Stomach (tissue), 4 donors: ENCODE data around the gene PLEKHG3.

ENCODE experiments used
- POLR2AphosphoS5 ChIP-seq, 3 donors: sonication (generic); formaldehyde crosslinking; IDR thresholded peaks; one replicate each; pipeline ENCODE4 v1.6.1; 2016; ENCODE audit warnings: antibody characterized with exemption in 3 of 3
- TF ChIP-seq, protein P1 (sequence below), 7 experiments: fragments of 450-650 bp in 4 of 7; fragments of 200-600 bp in 3 of 7; sonication (generic) in 3 of 7; IDR thresholded peaks; one replicate each; pipeline ENCODE4 v1.5.1; 2016 to 2019; ENCODE audit warnings: antibody characterized with exemption in 7 of 7, control low read depth in 2 of 7, mild to moderate bottlenecking in 1 of 7

GRCh38 chr14:64792871-64793560 lies 88.8 kb downstream of the PLEKHG3 start:
- TF ChIP-seq, protein P1, sequence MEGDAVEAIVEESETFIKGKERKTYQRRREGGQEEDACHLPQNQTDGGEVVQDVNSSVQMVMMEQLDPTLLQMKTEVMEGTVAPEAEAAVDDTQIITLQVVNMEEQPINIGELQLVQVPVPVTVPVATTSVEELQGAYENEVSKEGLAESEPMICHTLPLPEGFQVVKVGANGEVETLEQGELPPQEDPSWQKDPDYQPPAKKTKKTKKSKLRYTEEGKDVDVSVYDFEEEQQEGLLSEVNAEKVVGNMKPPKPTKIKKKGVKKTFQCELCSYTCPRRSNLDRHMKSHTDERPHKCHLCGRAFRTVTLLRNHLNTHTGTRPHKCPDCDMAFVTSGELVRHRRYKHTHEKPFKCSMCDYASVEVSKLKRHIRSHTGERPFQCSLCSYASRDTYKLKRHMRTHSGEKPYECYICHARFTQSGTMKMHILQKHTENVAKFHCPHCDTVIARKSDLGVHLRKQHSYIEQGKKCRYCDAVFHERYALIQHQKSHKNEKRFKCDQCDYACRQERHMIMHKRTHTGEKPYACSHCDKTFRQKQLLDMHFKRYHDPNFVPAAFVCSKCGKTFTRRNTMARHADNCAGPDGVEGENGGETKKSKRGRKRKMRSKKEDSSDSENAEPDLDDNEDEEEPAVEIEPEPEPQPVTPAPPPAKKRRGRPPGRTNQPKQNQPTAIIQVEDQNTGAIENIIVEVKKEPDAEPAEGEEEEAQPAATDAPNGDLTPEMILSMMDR (IDR thresholded peaks at IDR 0.05): no peak
- no peak for TF ChIP-seq POLR2AphosphoS5 (IDR thresholded peaks at IDR 0.05)
